Measurements from ENCODE around the gene MYLK.

MYLK gene

DNA sequence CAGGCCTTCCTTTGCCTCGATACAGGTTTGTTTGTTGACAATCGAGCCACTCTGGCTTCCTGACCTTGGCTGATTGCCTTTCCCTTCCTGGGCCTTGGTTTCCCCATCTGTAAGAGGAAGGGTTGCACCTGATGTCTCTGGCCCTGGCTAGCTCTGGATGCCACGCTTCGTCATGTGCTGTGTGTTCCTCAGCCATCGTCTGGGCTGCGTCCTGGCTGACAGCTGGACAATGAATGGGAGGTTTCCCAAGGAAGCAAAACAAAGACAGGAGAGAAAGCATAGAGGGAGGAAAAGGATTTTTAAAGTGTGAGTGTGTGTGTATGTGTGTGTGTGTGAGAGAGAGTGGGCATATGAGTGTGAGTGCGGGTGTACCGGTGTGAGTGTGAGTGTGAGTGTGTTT is 234.0 kb downstream of the MYLK start:
- Histone ChIP-seq H3K36me3 (ENCODE audit: control insufficient read depth, insufficient read depth, low read length) (peaks cover 10% of the 10 kb centered on the region), H3K4me1 (ENCODE audit: control insufficient read depth, insufficient read depth, low read length, poor library complexity, severe bottlenecking) (peaks cover 9% of the 10 kb centered on the region), H3K27ac (ENCODE audit: low read depth, low read length, severe bottlenecking) (no peak overlapping the region), H3K4me3 (ENCODE audit: extremely low read depth, insufficient read depth, low read length, poor library complexity, severe bottlenecking) (no peak overlapping the region), H3K9me3 (ENCODE audit: control insufficient read depth, low read length) (no peaks in the 10 kb centered on the region)
- WGBS, 2 experiments (ENCODE audit: insufficient coverage in 2 of 2): 85 to 94% methylated on average over 8 of the region's 8 CpGs

GRCh38 chr3:123648696-123649405 is 235.3 kb downstream of the MYLK start:
- Histone ChIP-seq H3K27ac (ENCODE audit: low read depth, low read length, severe bottlenecking) (no peak overlapping the region), H3K4me3 (ENCODE audit: extremely low read depth, insufficient read depth, low read length, poor library complexity, severe bottlenecking) (no peak overlapping the region), H3K4me1 (ENCODE audit: control insufficient read depth, insufficient read depth, low read length, poor library complexity, severe bottlenecking) (peaks cover 9% of the 10 kb centered on the region), H3K36me3 (ENCODE audit: control insufficient read depth, insufficient read depth, low read length) (peaks cover 10% of the 10 kb centered on the region), H3K9me3 (ENCODE audit: control insufficient read depth, low read length) (no peaks in the 10 kb centered on the region)
- 79 to 87% methylated on average over 4 to 8 of the region's 10 CpGs for WGBS, 2 experiments (ENCODE audit: insufficient coverage in 2 of 2)

GRCh38 chr3:123644358-123644757 is 239.8 kb downstream of the MYLK start:
- H3K4me1 ChIP-seq (ENCODE audit: control insufficient read depth, insufficient read depth, low read length, poor library complexity, severe bottlenecking): peaks cover 4% of the 10 kb centered on the region
- H3K27ac ChIP-seq (ENCODE audit: low read depth, low read length, severe bottlenecking): no peak overlapping the region
- no peak overlapping the region for H3K4me3 ChIP-seq (ENCODE audit: extremely low read depth, insufficient read depth, low read length, poor library complexity, severe bottlenecking)
- peaks cover 10% of the 10 kb centered on the region for H3K36me3 ChIP-seq (ENCODE audit: control insufficient read depth, insufficient read depth, low read length)
- WGBS, 2 experiments (ENCODE audit: insufficient coverage in 2 of 2): 85 to 87% methylated on average over 1 to 2 of the region's 2 CpGs
- no peaks in the 10 kb centered on the region for H3K9me3 ChIP-seq (ENCODE audit: control insufficient read depth, low read length)

- Histone ChIP-seq H3K36me3 (ENCODE audit: control insufficient read depth, insufficient read depth, low read length) (peaks cover 10% of the 10 kb centered on the region), H3K9me3 (ENCODE audit: control insufficient read depth, low read length) (no peaks in the 10 kb centered on the region), H3K4me3 (ENCODE audit: extremely low read depth, insufficient read depth, low read length, poor library complexity, severe bottlenecking) (no peak overlapping the region), H3K27ac (ENCODE audit: low read depth, low read length, severe bottlenecking) (no peak overlapping the region), H3K4me1 (ENCODE audit: control insufficient read depth, insufficient read depth, low read length, poor library complexity, severe bottlenecking) (peaks cover 4% of the 10 kb centered on the region)
- 97 to 100% methylated on average over 3 of the region's 4 CpGs for WGBS, 2 experiments (ENCODE audit: insufficient coverage in 2 of 2)
Observed at GRCh38 chr3:123642957-123643330, 241.2 kb downstream of the MYLK start.

- H3K27ac ChIP-seq (ENCODE audit: low read depth, low read length, severe bottlenecking): no peak overlapping the region
- H3K4me1 ChIP-seq (ENCODE audit: control insufficient read depth, insufficient read depth, low read length, poor library complexity, severe bottlenecking): peaks cover 4% of the 10 kb centered on the region
- no peak overlapping the region for H3K4me3 ChIP-seq (ENCODE audit: extremely low read depth, insufficient read depth, low read length, poor library complexity, severe bottlenecking)
- peaks cover 10% of the 10 kb centered on the region for H3K36me3 ChIP-seq (ENCODE audit: control insufficient read depth, insufficient read depth, low read length)
- H3K9me3 ChIP-seq (ENCODE audit: control insufficient read depth, low read length): no peaks in the 10 kb centered on the region
- 0 to 7% methylated on average over 1 to 2 of the region's 3 CpGs for WGBS, 2 experiments (ENCODE audit: insufficient coverage in 2 of 2)
Observed at GRCh38 chr3:123642182-123642956, 241.8 kb downstream of the MYLK start.

DNA sequence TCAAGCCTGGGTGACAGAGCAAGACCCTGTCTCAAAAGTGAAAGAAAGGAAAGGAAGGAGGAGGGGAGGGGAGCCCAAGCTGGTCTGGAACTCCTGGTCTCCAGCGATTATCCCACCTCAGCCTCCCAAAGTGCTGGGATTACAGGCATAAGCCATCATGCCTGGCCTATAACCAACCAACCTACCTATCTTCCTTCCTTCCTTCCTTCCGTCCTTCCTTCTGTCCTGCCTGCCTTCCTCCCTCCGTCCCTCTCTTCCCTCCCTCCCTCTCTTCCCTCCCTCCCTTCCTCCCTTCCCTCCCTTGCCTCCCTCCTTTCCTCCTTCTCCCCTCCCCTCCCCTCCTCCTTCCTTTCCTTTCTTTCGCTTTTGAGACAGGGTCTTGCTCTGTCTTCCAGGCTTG is 242.6 kb downstream of the MYLK start:
- Histone ChIP-seq H3K4me1 (ENCODE audit: control insufficient read depth, insufficient read depth, low read length, poor library complexity, severe bottlenecking) (peaks cover 11% of the 10 kb centered on the region), H3K36me3 (ENCODE audit: control insufficient read depth, insufficient read depth, low read length) (peaks cover 6% of the 10 kb centered on the region), H3K27ac (ENCODE audit: low read depth, low read length, severe bottlenecking) (no peak overlapping the region), H3K4me3 (ENCODE audit: extremely low read depth, insufficient read depth, low read length, poor library complexity, severe bottlenecking) (no peak overlapping the region), H3K9me3 (ENCODE audit: control insufficient read depth, low read length) (no peaks in the 10 kb centered on the region)
- 90 to 100% methylated on average over 1 to 4 of the region's 4 CpGs for WGBS, 2 experiments (ENCODE audit: insufficient coverage in 2 of 2)

- no peak overlapping the region for H3K4me3 ChIP-seq (ENCODE audit: extremely low read depth, insufficient read depth, low read length, poor library complexity, severe bottlenecking)
- peaks cover 16% of the 10 kb centered on the region for H3K4me1 ChIP-seq (ENCODE audit: control insufficient read depth, insufficient read depth, low read length, poor library complexity, severe bottlenecking)
- H3K36me3 ChIP-seq (ENCODE audit: control insufficient read depth, insufficient read depth, low read length): peaks cover 4% of the 10 kb centered on the region
- WGBS, 2 experiments (ENCODE audit: insufficient coverage in 2 of 2): 76 to 79% methylated on average over 4 of the region's 4 CpGs
- no peaks in the 10 kb centered on the region for H3K9me3 ChIP-seq (ENCODE audit: control insufficient read depth, low read length)
- H3K27ac ChIP-seq (ENCODE audit: low read depth, low read length, severe bottlenecking): no peak overlapping the region
Observed at GRCh38 chr3:123640740-123641462, 243.2 kb downstream of the MYLK start.

GRCh38 chr3:123640311-123640710 is 243.8 kb downstream of the MYLK start:
- no peak overlapping the region for H3K27ac ChIP-seq (ENCODE audit: low read depth, low read length, severe bottlenecking)
- 94% methylated on average over 11 to 15 of the region's 15 CpGs for WGBS, 2 experiments (ENCODE audit: insufficient coverage in 2 of 2)
- no peaks in the 10 kb centered on the region for H3K9me3 ChIP-seq (ENCODE audit: control insufficient read depth, low read length)
- no peak overlapping the region for H3K4me3 ChIP-seq (ENCODE audit: extremely low read depth, insufficient read depth, low read length, poor library complexity, severe bottlenecking)
- H3K36me3 ChIP-seq (ENCODE audit: control insufficient read depth, insufficient read depth, low read length): peaks cover 1% of the 10 kb centered on the region
- H3K4me1 ChIP-seq (ENCODE audit: control insufficient read depth, insufficient read depth, low read length, poor library complexity, severe bottlenecking): peaks cover 16% of the 10 kb centered on the region

- Histone ChIP-seq H3K9me3 (ENCODE audit: control insufficient read depth, low read length) (no peaks in the 10 kb centered on the region), H3K27ac (ENCODE audit: low read depth, low read length, severe bottlenecking) (no peak overlapping the region), H3K4me3 (ENCODE audit: extremely low read depth, insufficient read depth, low read length, poor library complexity, severe bottlenecking) (no peak overlapping the region), H3K4me1 (ENCODE audit: control insufficient read depth, insufficient read depth, low read length, poor library complexity, severe bottlenecking) (peaks cover 16% of the 10 kb centered on the region), H3K36me3 (ENCODE audit: control insufficient read depth, insufficient read depth, low read length) (no peaks in the 10 kb centered on the region)
- WGBS, 2 experiments (ENCODE audit: insufficient coverage in 2 of 2): 77 to 87% methylated on average over 6 to 13 of the region's 14 CpGs
Observed at GRCh38 chr3:123638936-123639689, 245.0 kb downstream of the MYLK start.

DNA sequence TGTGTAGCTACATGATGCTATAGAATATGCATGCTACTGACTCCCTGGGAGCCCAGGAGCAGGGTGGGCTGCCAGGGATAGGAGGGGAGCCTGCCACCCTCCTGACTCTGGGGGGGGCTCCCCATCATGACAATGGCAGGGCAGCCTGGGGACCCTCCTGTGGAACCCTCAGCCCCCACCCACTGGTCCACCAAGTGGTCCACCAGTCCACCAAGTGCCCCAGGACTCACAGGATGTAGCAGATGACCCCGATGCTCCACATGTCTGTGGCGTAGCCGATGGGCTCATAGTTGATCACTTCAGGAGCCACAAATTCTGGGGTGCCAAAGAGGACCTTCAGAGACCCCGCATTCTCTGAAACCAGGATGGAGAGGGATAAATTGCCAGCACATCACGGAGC is 246.3 kb downstream of the MYLK start:
- Histone ChIP-seq H3K4me1 (ENCODE audit: control insufficient read depth, insufficient read depth, low read length, poor library complexity, severe bottlenecking) (peaks cover 16% of the 10 kb centered on the region), H3K9me3 (ENCODE audit: control insufficient read depth, low read length) (no peaks in the 10 kb centered on the region), H3K36me3 (ENCODE audit: control insufficient read depth, insufficient read depth, low read length) (no peaks in the 10 kb centered on the region), H3K4me3 (ENCODE audit: extremely low read depth, insufficient read depth, low read length, poor library complexity, severe bottlenecking) (no peak overlapping the region), H3K27ac (ENCODE audit: low read depth, low read length, severe bottlenecking) (no peak overlapping the region)
- 96 to 100% methylated on average over 4 to 5 of the region's 5 CpGs for WGBS, 2 experiments (ENCODE audit: insufficient coverage in 2 of 2)
